Measurements from ENCODE around the gene CAMK2A.

The CAMK2A gene

GRCh38 chr5:150186897-150187296 lies 102.7 kb downstream of the CAMK2A start:
- DNase-seq (ENCODE audit: low read depth), result no peak

- no peak for DNase-seq (ENCODE audit: low read depth)
These were observed 103.4 kb downstream of the CAMK2A start for GRCh38 chr5:150186137-150186536.

GRCh38 chr5:150184990-150185912 lies 104.3 kb downstream of the CAMK2A start:
- DNase-seq (ENCODE audit: low read depth), result no peak

- no peak for DNase-seq (ENCODE audit: low read depth)
These were observed 105.6 kb downstream of the CAMK2A start for GRCh38 chr5:150184006-150184405.

GRCh38 chr5:150183436-150183835 lies 106.1 kb downstream of the CAMK2A start:
- no peak for DNase-seq (ENCODE audit: low read depth)

GRCh38 chr5:150182774-150183173 lies 106.8 kb downstream of the CAMK2A start:
- no peak for DNase-seq (ENCODE audit: low read depth)

- no peak for DNase-seq (ENCODE audit: low read depth)
These were observed 107.6 kb downstream of the CAMK2A start for GRCh38 chr5:150181766-150182545.

GRCh38 chr5:150181027-150181426 lies 108.5 kb downstream of the CAMK2A start:
- DNase-seq (ENCODE audit: low read depth), result no peak

- no peak for DNase-seq (ENCODE audit: low read depth)
These were observed 109.1 kb downstream of the CAMK2A start for GRCh38 chr5:150180241-150181026.

GRCh38 chr5:150179019-150179620 lies 110.5 kb downstream of the CAMK2A start:
- DNase-seq (ENCODE audit: low read depth), result no peak

- no peak for DNase-seq (ENCODE audit: low read depth)
These were observed 111.3 kb downstream of the CAMK2A start for GRCh38 chr5:150178262-150178661.

GRCh38 chr5:150177721-150178120 lies 111.9 kb downstream of the CAMK2A start:
- no peak for DNase-seq (ENCODE audit: low read depth)

- no peak for DNase-seq (ENCODE audit: low read depth)
These were observed 112.7 kb downstream of the CAMK2A start for GRCh38 chr5:150176745-150177477.

- no peak for DNase-seq (ENCODE audit: low read depth)
These were observed 114.0 kb downstream of the CAMK2A start for GRCh38 chr5:150175536-150175935.

GRCh38 chr5:150175076-150175475 lies 114.5 kb downstream of the CAMK2A start:
- DNase-seq (ENCODE audit: low read depth), result no peak

- no peak for DNase-seq (ENCODE audit: low read depth)
These were observed 115.3 kb downstream of the CAMK2A start for GRCh38 chr5:150174285-150174684.

- no peak for DNase-seq (ENCODE audit: low read depth)
These were observed 116.4 kb downstream of the CAMK2A start for GRCh38 chr5:150173161-150173560.

- DNase-seq (ENCODE audit: low read depth), result no peak
These were observed 117.0 kb downstream of the CAMK2A start for GRCh38 chr5:150172556-150172955.

- no peak for DNase-seq (ENCODE audit: low read depth)
These were observed 117.4 kb downstream of the CAMK2A start for GRCh38 chr5:150172145-150172544.

Data from GM04503 (cell line).